GM18520 (cell line): Measurements from ENCODE around the gene MIPEP.

ENCODE experiments used
- ATAC-seq: cut with Tn5 transposase; IDR thresholded peaks from one replicate; pipeline ENCODE4 v1.9.1; 2021; ENCODE audit not compliant: unreplicated experiment

The MIPEP gene

GRCh38 chr13:23688336-23688735 is 200.9 kb downstream of the MIPEP start:
- no peak for ATAC-seq

DNA sequence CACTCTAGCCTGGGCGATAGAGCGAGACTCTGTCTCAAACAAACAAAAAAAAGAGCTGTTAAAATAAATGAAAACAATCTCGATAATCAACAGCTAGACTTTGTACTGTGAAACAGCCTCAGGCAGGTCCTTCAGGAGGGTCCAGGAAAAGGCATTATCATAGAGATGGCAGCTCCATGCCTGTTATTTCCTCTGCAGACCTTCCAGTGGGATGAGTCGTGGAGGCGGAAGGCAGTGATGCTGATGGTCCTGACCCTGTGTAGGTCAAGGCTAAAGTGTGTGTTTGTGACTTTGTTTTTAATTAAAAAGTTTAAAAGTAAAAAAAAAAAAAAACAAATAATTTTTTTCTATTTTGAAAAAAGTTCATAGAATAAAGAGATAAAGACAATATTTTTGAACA is 201.6 kb downstream of the MIPEP start:
- ATAC-seq = no peak

- no peak for ATAC-seq
Observed at GRCh38 chr13:23686948-23687347, 202.3 kb downstream of the MIPEP start.

GRCh38 chr13:23685416-23685815 is 203.8 kb downstream of the MIPEP start:
- ATAC-seq = no peak

DNA sequence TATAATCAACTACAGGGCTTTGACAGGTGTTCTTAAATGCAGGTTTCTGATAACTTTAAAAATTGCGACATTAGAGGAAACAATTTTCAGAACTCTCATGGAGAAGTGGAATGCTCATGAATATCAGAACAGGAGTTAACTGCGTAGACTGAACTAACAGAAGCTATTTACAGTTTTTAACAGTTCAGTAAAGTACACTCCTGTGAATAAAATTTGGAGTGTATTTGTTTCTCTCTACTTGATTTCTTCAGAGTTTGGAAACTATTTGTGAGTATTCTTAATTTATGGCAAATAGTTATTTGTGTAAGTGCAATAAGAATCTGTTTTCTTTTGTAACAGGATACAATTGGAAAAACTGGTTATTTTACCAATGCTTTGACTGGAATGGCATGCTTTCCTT is 204.6 kb downstream of the MIPEP start:
- no peak for ATAC-seq

DNA sequence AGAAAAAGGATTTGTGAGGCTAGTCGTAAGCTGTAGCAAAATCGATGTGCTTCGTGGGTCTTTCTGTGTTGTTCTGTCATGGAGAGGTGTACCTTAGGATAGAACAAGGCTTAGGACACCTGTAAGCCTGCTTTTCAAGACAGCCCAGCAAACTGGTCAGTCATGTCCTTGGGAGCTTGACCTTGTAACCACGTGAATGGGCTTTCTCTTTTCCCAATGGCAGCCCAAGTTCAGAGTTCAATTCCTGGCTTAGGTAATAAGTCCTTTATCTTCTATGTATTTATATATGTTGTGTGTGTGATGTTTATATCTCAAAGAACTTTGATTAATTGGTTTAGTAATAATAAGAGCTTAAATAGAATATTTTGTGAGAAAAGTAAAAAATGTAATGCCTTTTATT is 206.1 kb downstream of the MIPEP start:
- no peak for ATAC-seq

- ATAC-seq = no peak
Observed at GRCh38 chr13:23680845-23681669, 208.1 kb downstream of the MIPEP start.
